H1 (cell line): ENCODE data around the gene PRPF38A. TPM values are rescaled to one million over a fixed set of nuclear protein-coding genes. Genes with fewer than 3 reads are reported as not detected.

Source experiments
- CTCF ChIA-PET: fragments of 300-600 bp; sonication (Branson Sonifier 250); formaldehyde crosslinking; loops from one replicate; lab custom pipeline; 2021; ENCODE audit not compliant: partially characterized antibody; lab: Charles Lee
- POLR2A ChIA-PET: fragments of 300-600 bp; sonication (Branson Sonifier 250); formaldehyde crosslinking; loops from one replicate; lab custom pipeline; 2021; ENCODE audit warnings: inconsistent platforms; ENCODE audit not compliant: partially characterized antibody; lab: Charles Lee
- DNase-seq, 2 experiments: peaks; one replicate each; pipeline versions ENCODE4 v3.0.0 to v3.0.0-alpha.2; 2010 to 2022; ENCODE audit warnings: low spot score in 2 of 2, low read depth in 1 of 2, mixed read lengths in 1 of 2
- FAIRE-seq: peaks from 2 replicates; lab custom pipeline; 2011; peaks lifted over from hg19 to GRCh38; lab: Jason Lieb, UNC
- H2AFZ ChIP-seq: 2 replicates; pipeline ENCODE4 v1.8.1; 2012; ENCODE audit warnings: low read length, inconsistent platforms
- H2AK5ac ChIP-seq: 2 replicates; pipeline ENCODE4 v1.6.1; 2013; ENCODE audit warnings: low read depth, low read length
- H2BK120ac ChIP-seq: replicated peaks from 2 replicates; pipeline ENCODE3; 2013; ENCODE audit warnings: low read depth, low read length, inconsistent platforms
- H2BK12ac ChIP-seq: 2 replicates; pipeline ENCODE4 v1.6.1; 2013; ENCODE audit warnings: low read depth, low read length
- H2BK15ac ChIP-seq: 2 replicates; pipeline ENCODE4 v1.6.1; 2013; ENCODE audit warnings: low read length
- H2BK20ac ChIP-seq: 2 replicates; pipeline ENCODE4 v1.6.1; 2013; ENCODE audit warnings: low read length
- H2BK5ac ChIP-seq: 2 replicates; pipeline ENCODE4 v1.6.1; 2013; ENCODE audit warnings: low read depth, low read length
- H3K14ac ChIP-seq: 2 replicates; pipeline ENCODE4 v1.6.1; 2013; ENCODE audit warnings: inconsistent platforms; ENCODE audit not compliant: insufficient read length
- H3K18ac ChIP-seq: 2 replicates; pipeline ENCODE4 v1.6.1; 2013; ENCODE audit warnings: low read length; ENCODE audit errors: extremely low read depth
- H3K23ac ChIP-seq: 2 replicates; pipeline ENCODE4 v1.6.1; 2013; ENCODE audit warnings: inconsistent platforms; ENCODE audit not compliant: insufficient read length
- H3K23me2 ChIP-seq: 2 replicates; pipeline ENCODE4 v1.6.1; 2013; ENCODE audit warnings: low read depth, low read length
- H3K27ac ChIP-seq: 2 replicates; pipeline ENCODE4 v1.6.1; 2011; ENCODE audit warnings: low read depth, low read length, inconsistent platforms
- H3K27me3 ChIP-seq, 4 experiments: replicated peaks in 1 of 4; 1 replicate in 1 of 4; 2 replicates in 3 of 4; pipeline versions ENCODE4 v1.6.1 to v1.8.1; 2011 to 2013; ENCODE audit warnings: low read length in 3 of 4, mild to moderate bottlenecking in 3 of 4, inconsistent platforms in 2 of 4, mixed read lengths in 2 of 4, moderate library complexity in 1 of 4; ENCODE audit not compliant: control insufficient read depth in 3 of 4, insufficient read depth in 3 of 4; ENCODE audit errors: extremely low read depth in 1 of 4
- H3K36me3 ChIP-seq, 4 experiments: 2 replicates each; pipeline versions ENCODE4 v1.6.1 to v1.8.1; 2011 to 2013; ENCODE audit warnings: mild to moderate bottlenecking in 4 of 4, low read length in 3 of 4, moderate library complexity in 2 of 4, control low read depth in 1 of 4, inconsistent platforms in 1 of 4; ENCODE audit not compliant: insufficient read depth in 4 of 4, control insufficient read depth in 2 of 4
- H3K4ac ChIP-seq: replicated peaks from 2 replicates; pipeline ENCODE3; 2013; ENCODE audit warnings: low read length, low read depth, mixed read lengths, inconsistent platforms; ENCODE audit not compliant: insufficient read length
- H3K4me1 ChIP-seq, 4 experiments: replicated peaks in 1 of 4; 1 replicate in 1 of 4; 2 replicates in 3 of 4; pipeline versions ENCODE4 v1.6.1 to v1.8.1; 2011 to 2013; ENCODE audit warnings: low read length in 3 of 4, inconsistent platforms in 2 of 4, mixed read lengths in 1 of 4; ENCODE audit not compliant: insufficient read depth in 4 of 4, control insufficient read depth in 3 of 4
- H3K4me2 ChIP-seq, 2 experiments: 2 replicates each; pipeline versions ENCODE4 v1.6.1 to v1.8.1; 2011 to 2013; ENCODE audit warnings: low read depth in 2 of 2, low read length in 2 of 2, control low read depth in 1 of 2, inconsistent platforms in 1 of 2, mild to moderate bottlenecking in 1 of 2; ENCODE audit not compliant: insufficient read depth in 1 of 2
- H3K4me3 ChIP-seq, 4 experiments: fragments of 200-600, 300-600 bp in 1 of 4; sonication (generic), shearing (Covaris generic), sonication (Bioruptor Twin) in 1 of 4; 2 replicates each; pipeline versions ENCODE4 v1.5.1 to v1.8.1; 2011 to 2016; ENCODE audit warnings: low read length in 4 of 4, low read depth in 3 of 4, control low read depth in 2 of 4, inconsistent platforms in 2 of 4, mild to moderate bottlenecking in 2 of 4, mixed read lengths in 1 of 4, moderate library complexity in 1 of 4; ENCODE audit not compliant: insufficient read depth in 2 of 4; ENCODE audit errors: extremely low read depth in 1 of 4
- H3K56ac ChIP-seq: replicated peaks from 2 replicates; pipeline ENCODE3; 2013; ENCODE audit warnings: low read depth, mild to moderate bottlenecking, mixed read lengths, low read length, inconsistent platforms; ENCODE audit not compliant: insufficient read length
- H3K79me1 ChIP-seq: 2 replicates; pipeline ENCODE4 v1.6.1; 2013; ENCODE audit warnings: low read depth, low read length, control low read depth
- H3K79me2 ChIP-seq, 2 experiments: 2 replicates each; pipeline versions ENCODE4 v1.6.1 to v1.8.1; 2012 to 2013; ENCODE audit warnings: low read length in 2 of 2, mild to moderate bottlenecking in 2 of 2, inconsistent platforms in 1 of 2; ENCODE audit not compliant: insufficient read depth in 2 of 2, control insufficient read depth in 1 of 2
- H3K9ac ChIP-seq, 4 experiments: replicated peaks in 1 of 4; 1 replicate in 1 of 4; 2 replicates in 3 of 4; pipeline versions ENCODE4 v1.6.1 to v1.8.1; 2011 to 2013; ENCODE audit warnings: low read depth in 3 of 4, low read length in 3 of 4, control low read depth in 2 of 4, mild to moderate bottlenecking in 2 of 4, moderate library complexity in 2 of 4, inconsistent platforms in 1 of 4; ENCODE audit errors: extremely low read depth in 1 of 4
- H3K9me3 ChIP-seq, 2 experiments: 2 replicates each; pipeline versions ENCODE4 v1.6.1 to v1.8.1; 2012 to 2013; ENCODE audit warnings: mild to moderate bottlenecking in 2 of 2, moderate library complexity in 2 of 2, control low read depth in 1 of 2, inconsistent platforms in 1 of 2, low read depth in 1 of 2, low read length in 1 of 2, mixed read lengths in 1 of 2; ENCODE audit not compliant: insufficient read depth in 2 of 2
- H4K20me1 ChIP-seq, 2 experiments: replicated peaks in 1 of 2; 2 replicates each; pipeline versions ENCODE3 to v1.8.1; 2011 to 2013; ENCODE audit warnings: inconsistent platforms in 2 of 2, low read length in 2 of 2, mild to moderate bottlenecking in 1 of 2; ENCODE audit not compliant: insufficient read depth in 2 of 2, control insufficient read depth in 1 of 2
- H4K5ac ChIP-seq: 2 replicates; pipeline ENCODE4 v1.6.1; 2013; ENCODE audit warnings: low read length, low read depth, mixed read lengths, inconsistent platforms; ENCODE audit not compliant: insufficient read length
- H4K8ac ChIP-seq: 2 replicates; pipeline ENCODE4 v1.8.0; 2013; ENCODE audit warnings: mild to moderate bottlenecking, moderate library complexity, low read length, inconsistent platforms; ENCODE audit not compliant: insufficient read depth; ENCODE audit errors: extremely low read depth
- H4K91ac ChIP-seq: replicated peaks from 2 replicates; pipeline ENCODE3; 2013; ENCODE audit warnings: low read length, mixed read lengths, inconsistent platforms; ENCODE audit not compliant: insufficient read length
- CBX5 ChIP-seq: fragments of 300-800, 300-1000 bp; sonication (generic); IDR thresholded peaks from 2 replicates; pipeline ENCODE4 v1.7.1; 2016; ENCODE audit warnings: antibody characterized with exemption, low read length, low read depth
- CEBPB ChIP-seq: IDR thresholded peaks from 2 replicates; pipeline ENCODE4 v1.6.1; 2012; ENCODE audit warnings: low read depth, low read length
- CHD2 ChIP-seq: IDR thresholded peaks from 2 replicates; pipeline ENCODE4 v1.6.1; 2012; ENCODE audit warnings: low read length, improper control_type of control experiment
- E2F6 ChIP-seq: IDR thresholded peaks from 2 replicates; pipeline ENCODE4 v1.6.1; 2012; ENCODE audit warnings: inconsistent platforms
- EP300 ChIP-seq, 2 experiments: IDR thresholded peaks; 1 replicate in 1 of 2; 2 replicates in 1 of 2; pipeline ENCODE4 v1.6.1; 2011 to 2012; ENCODE audit warnings: low read depth in 2 of 2, low read length in 2 of 2, mild to moderate bottlenecking in 2 of 2, borderline replicate concordance in 1 of 2, inconsistent platforms in 1 of 2, moderate library complexity in 1 of 2
- EZH2 ChIP-seq: fragments of 200-600 bp; sonication (generic); IDR thresholded peaks from 2 replicates; pipeline ENCODE4 v1.7.1; 2012; ENCODE audit warnings: low read depth, mild to moderate bottlenecking, moderate library complexity, low read length, inconsistent platforms; ENCODE audit not compliant: severe bottlenecking
- NRF1 ChIP-seq: IDR thresholded peaks from 2 replicates; pipeline ENCODE4 v1.6.1; 2011; ENCODE audit warnings: mild to moderate bottlenecking, low read depth, low read length, improper control_type of control experiment
- RAD21 ChIP-seq, 2 experiments: IDR thresholded peaks in 1 of 2; conservative IDR thresholded peaks in 1 of 2; 2 replicates each; pipeline ENCODE4 v1.6.1; 2011; ENCODE audit warnings: low read depth in 2 of 2, low read length in 2 of 2, improper control_type of control experiment in 1 of 2, inconsistent platforms in 1 of 2, mild to moderate bottlenecking in 1 of 2, moderate library complexity in 1 of 2
- RXRA ChIP-seq: IDR thresholded peaks from 2 replicates; pipeline ENCODE4 v1.6.1; 2011; ENCODE audit warnings: low read depth, mild to moderate bottlenecking, low read length, moderate library complexity; ENCODE audit not compliant: insufficient read depth
- SIN3A ChIP-seq, 2 experiments: IDR thresholded peaks in 1 of 2; conservative IDR thresholded peaks in 1 of 2; 2 replicates each; pipeline ENCODE4 v1.6.1; 2011 to 2012; ENCODE audit warnings: low read length in 2 of 2, improper control_type of control experiment in 1 of 2, low read depth in 1 of 2, mild to moderate bottlenecking in 1 of 2
- SP1 ChIP-seq: IDR thresholded peaks from 2 replicates; pipeline ENCODE4 v1.6.1; 2011; ENCODE audit warnings: low read depth, low read length
- WGBS, 2 experiments: shearing (Covaris generic) in 1 of 2; methylation state at CpG; one replicate each; pipeline versions ENCODE4 v1.1.6 to v1.1.7; 2013 to 2015; ENCODE audit warnings: low lambda C conversion rate in 2 of 2, mixed read lengths in 2 of 2, inconsistent platforms in 1 of 2, low coverage in 1 of 2, missing lambda C conversion rate in 1 of 2; ENCODE audit not compliant: insufficient replicate concordance in 2 of 2, insufficient coverage in 1 of 2, insufficient read length in 1 of 2; ENCODE audit errors: extremely low coverage in 1 of 2, missing lambda C conversion rate in 1 of 2; 5-methylcytosine and 5-hydroxymethylcytosine counted together
- polyA plus RNA-seq, 7 experiments: library from polyadenylated mRNA; depleted of rRNA in 3 of 7; stranded (reverse) in 5 of 7; unstranded in 2 of 7; fragments of >200 nt in 5 of 7; fragments of 200-250 nt in 2 of 7; gene quantifications; 1 replicate in 5 of 7; 2 replicates in 1 of 7; 4 replicates in 1 of 7; pipeline versions ENCODE4 v1.2.1 to v1.2.3, GENCODE V29; 2011 to 2013; ENCODE audit warnings: missing spikeins in 2 of 7, mixed read lengths in 2 of 7
- total RNA-seq: library from RNA; stranded (reverse); fragmentation: NEBNext Ultra II Directional; extraction: Animal tissue kit (Norgen Biotek cat#: 25700); gene quantifications from 2 replicates; pipeline ENCODE4 v1.2.1, GENCODE V29; 2021
- TF ChIP-seq, protein P1 (sequence below): IDR thresholded peaks from 2 replicates; pipeline ENCODE4 v1.6.1; 2011; ENCODE audit warnings: low read depth, mild to moderate bottlenecking, low read length; ENCODE audit not compliant: insufficient read depth

Gene PRPF38A
- total and polyA plus RNA-seq, 2 of the 8 experiments (the other 6 are each of a cell fraction or from before 2014, with no cell fraction given): 25.6 to 76.2 TPM

DNA sequence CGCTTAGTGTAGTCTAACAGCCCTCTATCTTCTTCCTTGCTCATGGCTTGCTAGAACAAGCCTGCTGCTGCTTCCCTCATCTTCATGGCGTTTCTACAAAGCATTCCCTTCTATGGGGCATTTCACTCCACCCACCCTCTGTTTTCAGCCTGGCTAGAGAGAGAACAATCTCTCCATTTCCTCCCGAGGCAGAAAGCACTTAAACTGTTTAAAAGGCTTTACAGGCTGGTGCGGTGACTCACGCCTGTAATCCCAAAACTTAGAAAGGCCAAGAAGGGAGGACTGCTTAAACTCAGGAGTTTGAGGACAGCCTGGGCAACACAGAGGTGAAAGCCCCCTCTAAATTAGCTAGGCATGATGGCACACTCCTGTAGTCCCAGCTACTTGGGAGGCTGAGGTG lies 17.9 kb upstream of the PRPF38A start:
- H2AK5ac ChIP-seq: no peak overlapping the region
- CTCF ChIA-PET: no interaction called here
- POLR2A ChIA-PET: interaction anchor here (1.3 to 1.4 kb wide), 2 partner anchors 17 to 19 kb away, joined by 3 to 5 read pairs; no protein-coding TSS in a partner anchor
- no peak for DNase-seq
- H3K23ac ChIP-seq: no peak overlapping the region
- H3K4me2 ChIP-seq: no peak overlapping the region
- no peak overlapping the region for H3K18ac ChIP-seq
- no peak overlapping the region for H2BK15ac ChIP-seq
- H3K23me2 ChIP-seq: no peaks in the 10 kb centered on the region
- H3K9me3 ChIP-seq: no peaks in the 10 kb centered on the region
- no peak overlapping the region for H3K4ac ChIP-seq
- H3K36me3 ChIP-seq: peaks cover 51 to 84% (median 77%) of the 10 kb centered on the region in 4 experiments
- H3K27ac ChIP-seq: no peak overlapping the region
- no peak overlapping the region for H3K4me3 ChIP-seq
- no peak overlapping the region for H2BK12ac ChIP-seq
- no peak overlapping the region for H4K5ac ChIP-seq
- no peak overlapping the region for H3K9ac ChIP-seq
- 90% methylated on average over 5 of the region's 5 CpGs; no CpG with 5 or more reads in 1 of the 2 experiments for WGBS, 2 experiments
- peaks cover 0 to 6% of the 10 kb centered on the region in 2 experiments for H4K20me1 ChIP-seq
- H3K79me1 ChIP-seq: no peaks in the 10 kb centered on the region; the same call in 1 of the 2 replicates
- no peak overlapping the region for H3K56ac ChIP-seq
- H3K4me1 ChIP-seq: no peaks in the 10 kb centered on the region
- H4K91ac ChIP-seq: no peak overlapping the region
- no peak overlapping the region for H4K8ac ChIP-seq
- H3K27me3 ChIP-seq: no peaks in the 10 kb centered on the region
- no peak overlapping the region for H3K14ac ChIP-seq
- no peak overlapping the region for H2BK120ac ChIP-seq
- H2BK5ac ChIP-seq: no peak overlapping the region
- FAIRE-seq: no peak
- no peak overlapping the region for H2AFZ ChIP-seq
- no peak overlapping the region for H2BK20ac ChIP-seq
- peaks cover 0 to 4% of the 10 kb centered on the region in 2 experiments; a peak in 1 of 4 replicates for H3K79me2 ChIP-seq
- TF ChIP-seq NRF1: no peak
- no peak for TF ChIP-seq RXRA
- no peak for TF ChIP-seq E2F6
- TF ChIP-seq CHD2: no peak
- TF ChIP-seq EZH2: no peak
- no peak for TF ChIP-seq CBX5
- no peak for TF ChIP-seq RAD21 (IDR thresholded peaks at IDR 0.05 in 1 of 2, conservative IDR thresholded peaks at IDR 0.05 in 1 of 2; ENCODE audit: low read depth in 2 of 2, low read length in 2 of 2)
- no peak for TF ChIP-seq EP300 (IDR thresholded peaks at IDR 0.05; ENCODE audit: borderline replicate concordance in 1 of 2, low read depth in 2 of 2, low read length in 2 of 2)
- no peak for TF ChIP-seq SIN3A (conservative IDR thresholded peaks at IDR 0.05 in 1 of 2, IDR thresholded peaks at IDR 0.05 in 1 of 2; ENCODE audit: low read depth in 1 of 2, low read length in 2 of 2)
- no peak for TF ChIP-seq SP1
- no peak for TF ChIP-seq CEBPB
- TF ChIP-seq, protein P1, sequence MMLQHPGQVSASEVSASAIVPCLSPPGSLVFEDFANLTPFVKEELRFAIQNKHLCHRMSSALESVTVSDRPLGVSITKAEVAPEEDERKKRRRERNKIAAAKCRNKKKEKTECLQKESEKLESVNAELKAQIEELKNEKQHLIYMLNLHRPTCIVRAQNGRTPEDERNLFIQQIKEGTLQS: no peak
